ENCODE measurements around the gene DNAJC18. TPM values are rescaled to one million over a fixed set of nuclear protein-coding genes. Genes with fewer than 3 reads are reported as not detected.
A peak's percentile ranks its signal among the peaks of the same experiment; 100 is the strongest.

DNAJC18 gene
- total and polyA plus RNA-seq, 2 of the 4 experiments (the other 2 are of a cell fraction): 8.5 to 11.1 TPM

GRCh38 chr5:139438707-139439012 is 665 bp downstream of the DNAJC18 start:
- 40% methylated on average over 2 of the region's 8 CpGs; no CpG with 5 or more reads in 1 of the 2 experiments for WGBS, 2 experiments (ENCODE audit: extremely low coverage in 2 of 2, insufficient read length in 1 of 2)
- Histone ChIP-seq H3K9me3 (ENCODE audit: control insufficient read depth, insufficient read depth, low read length) (no peaks in the 10 kb centered on the region), H3K4ac (ENCODE audit: low read depth, low read length) (peak overlapping the region; percentile 55), H2AFZ (replicated peaks; ENCODE audit: low read length, poor library complexity) (peak overlapping the region; percentile 100), H2BK5ac (ENCODE audit: low read depth, low read length, poor library complexity, severe bottlenecking) (no peak overlapping the region), H3K9me1 (ENCODE audit: insufficient read depth, low read length) (peaks cover 15% of the 10 kb centered on the region; the same call in 1 of the 2 replicates), H3K79me1 (ENCODE audit: low read depth in 1 of 2, low read length in 2 of 2) (peaks cover 12 to 19% of the 10 kb centered on the region in 2 experiments; a peak in 3 of 4 replicates), H3K56ac (ENCODE audit: extremely low read depth, insufficient read depth, low read length) (no peak overlapping the region; the same call in 1 of the 2 replicates), H2AK9ac (replicated peaks; ENCODE audit: low read depth, low read length, poor library complexity) (peak overlapping the region; percentile 96), H4K20me1 (ENCODE audit: insufficient read depth, low read length) (no peaks in the 10 kb centered on the region), H3K14ac (replicated peaks; ENCODE audit: low read depth, low read length) (peak overlapping the region; percentile 12; the same call in 1 of the 2 replicates), H2BK15ac (ENCODE audit: low read depth, low read length) (0 out of 3 replicates have a peak overlapping the region, but pooled peaks have one; percentile 21), H3K27ac (ENCODE audit: insufficient read depth, low read length) (no peak overlapping the region), H3K27me3 (ENCODE audit: control insufficient read depth, insufficient read depth, low read length) (no peaks in the 10 kb centered on the region), H4K5ac (ENCODE audit: low read depth, low read length) (0 out of 2 replicates have a peak overlapping the region, but pooled peaks have one; percentile 1), H2BK20ac (ENCODE audit: low read depth, low read length) (no peak overlapping the region), H3K23ac (ENCODE audit: low read depth, low read length) (no peak overlapping the region), H2BK120ac (ENCODE audit: low read depth, low read length) (peak overlapping the region; percentile 9; the same call in 1 of the 2 replicates), H3K18ac (ENCODE audit: low read depth, low read length) (no peak overlapping the region), H3K4me2 (ENCODE audit: low read depth, low read length) (peak overlapping the region; percentile 80), H4K8ac (ENCODE audit: low read depth in 2 of 2, low read length in 2 of 2) (peak overlapping the region; percentile 56 to 72; a peak in 2 of 4 replicates), H3K4me1 (ENCODE audit: control insufficient read depth, insufficient read depth, low read length) (peaks cover 8% of the 10 kb centered on the region), H4K91ac (ENCODE audit: insufficient read depth, low read depth, low read length) (no peak overlapping the region), H3K9ac (ENCODE audit: low read depth, low read length) (peak overlapping the region; percentile 59), H2AK5ac (ENCODE audit: low read depth, low read length) (peak overlapping the region; percentile 70; the same call in 1 of the 2 replicates), H3K36me3 (ENCODE audit: control insufficient read depth, insufficient read depth, low read length) (peaks cover 5% of the 10 kb centered on the region; the same call in 1 of the 2 replicates), H3K4me3 (ENCODE audit: insufficient read depth, low read depth, low read length) (peak overlapping the region; percentile 87)
- ChIA-PET CTCF (interaction anchor here (0.6 to 1.5 kb wide), 3 partner anchors 9 to 48 kb away, joined by 3 to 4 read pairs (median 3); no protein-coding TSS in a partner anchor), POLR2A (ENCODE audit: unreplicated experiment) (no interaction called here)
- in situ Hi-C loops (cut with MboI; ENCODE audit: low sequenced_read_pairs): no loop called here
- dilution Hi-C loops (cut with HindIII; ENCODE audit: low sequenced_read_pairs, unreplicated experiment): no loop called here
- no peak for DNase-seq
- BruUV-seq (replicated peaks): no TSS peak
- intact Hi-C loops (cut with micrococcal nuclease): loop anchor here (5.0 kb wide), 1 partner anchor 124 kb away; the partner anchor contains the start of gene UBE2D2
- ATAC-seq (ENCODE audit: low read depth): no peak
- TF ChIP-seq FOS (IDR thresholded peaks at IDR 0.05; ENCODE audit: low read depth, low read length): no peak
- no peak for TF ChIP-seq ELK1 (IDR thresholded peaks at IDR 0.05; ENCODE audit: borderline replicate concordance, low read depth, low read length)
- TF ChIP-seq MAZ (IDR thresholded peaks at IDR 0.05; ENCODE audit: borderline replicate concordance, low read depth, low read length): no peak
- TF ChIP-seq USF2 (IDR thresholded peaks at IDR 0.05; ENCODE audit: low read depth, low read length): no peak
- TF ChIP-seq CEBPB (IDR thresholded peaks at IDR 0.05; ENCODE audit: low read depth, low read length): no peak
- no peak for TF ChIP-seq RAD21 (IDR thresholded peaks at IDR 0.05; ENCODE audit: low read length)
